ENCODE measurements around the gene LPCAT1. TPM values are rescaled to one million over a fixed set of nuclear protein-coding genes. Genes with fewer than 3 reads are reported as not detected.

The LPCAT1 gene
- total and polyA plus RNA-seq, 2 experiments from 2014 or later = 78.0 to 255 TPM

DNA sequence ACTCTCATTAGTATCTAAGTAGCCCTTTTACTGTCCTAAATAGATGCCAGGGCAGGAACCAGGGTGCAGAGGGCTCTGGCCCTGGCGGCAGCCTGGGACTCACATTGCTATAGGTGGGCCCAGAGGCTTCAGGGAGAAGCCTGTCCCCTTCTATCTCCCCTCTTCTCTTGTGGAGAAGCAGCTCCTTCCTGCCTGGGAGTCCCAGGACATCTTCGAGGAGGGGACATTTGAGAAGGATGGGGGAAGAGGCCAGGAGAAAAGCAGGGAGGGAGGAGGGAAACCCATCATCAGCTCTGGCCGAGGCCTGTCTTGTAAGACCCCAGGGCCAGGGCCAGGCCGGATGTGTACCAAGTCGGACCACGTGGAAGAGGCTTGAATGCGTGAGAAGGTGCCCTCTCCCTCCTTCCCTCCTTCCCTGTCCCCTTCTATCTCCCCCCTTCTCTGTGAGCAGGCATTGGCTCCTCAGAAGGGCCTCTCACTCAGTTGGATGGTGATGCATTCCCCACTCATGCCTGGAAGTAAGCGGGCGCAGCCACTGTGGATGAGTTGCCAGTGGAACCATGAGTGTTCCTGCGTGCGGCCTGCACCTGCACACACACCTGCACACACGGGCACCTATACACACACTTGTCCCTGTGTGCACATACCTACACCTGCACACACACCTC is 20.7 kb upstream of the LPCAT1 start (continued):
- TF ChIP-seq POLR2AphosphoS5 (IDR thresholded peaks at IDR 0.05; ENCODE audit: low read depth) (no peak), REST (IDR thresholded peaks at IDR 0.05; ENCODE audit: unreplicated experiment) (no peak)

DNA sequence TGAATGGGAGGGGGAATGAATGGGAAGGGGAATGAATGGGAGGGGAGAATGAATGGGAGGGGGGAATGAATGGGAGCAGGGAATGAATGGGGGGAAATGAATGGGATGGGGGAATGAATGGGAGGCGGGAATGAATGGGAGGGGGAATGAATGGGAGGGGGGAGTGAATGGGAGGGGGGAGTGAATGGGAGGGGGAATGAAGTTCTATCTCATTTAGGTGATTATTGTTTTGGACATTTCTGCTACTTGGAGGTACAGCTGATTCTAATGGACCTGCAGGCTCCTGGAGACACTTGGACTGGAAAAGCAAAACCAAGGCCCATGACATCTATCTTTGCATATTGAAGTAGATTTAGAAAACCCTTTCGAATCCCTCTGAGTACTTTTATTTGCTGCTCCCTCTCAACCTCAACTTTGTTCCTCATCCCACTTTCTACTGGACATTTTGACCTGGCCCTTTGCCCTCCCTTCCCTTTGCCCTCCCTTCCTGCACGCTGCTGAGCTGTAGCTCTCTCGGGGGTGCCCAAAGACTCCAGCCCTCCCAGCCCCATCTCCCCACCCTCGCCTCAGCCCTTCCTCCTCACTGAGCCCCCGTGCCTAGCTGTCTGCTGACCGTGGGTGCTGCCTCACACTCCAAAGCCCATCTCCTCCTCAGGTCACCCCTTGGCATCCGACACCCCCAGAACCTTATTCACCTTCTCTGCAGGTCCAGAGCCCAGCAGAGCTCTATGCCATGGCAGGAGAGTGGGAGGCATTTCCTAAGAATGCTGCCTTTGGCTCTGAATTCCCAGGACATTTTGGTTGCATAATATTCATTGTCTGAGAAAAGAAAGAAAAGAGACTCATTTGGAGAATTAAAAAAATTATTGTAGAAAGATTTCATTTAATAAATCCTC is 19.9 kb upstream of the LPCAT1 start:
- no peaks in the 10 kb centered on the region for H3K4me1 Mint-ChIP-seq
- Histone ChIP-seq H3K79me2 (replicated peaks; ENCODE audit: insufficient read depth) (no peaks in the 10 kb centered on the region), H2AFZ (no peak overlapping the region), H3K36me3 (ENCODE audit: insufficient read depth) (no peaks in the 10 kb centered on the region), H3K9me2 (ENCODE audit: insufficient read depth) (no peaks in the 10 kb centered on the region), H3K4me2 (no peak overlapping the region), H3K4me3 (no peak overlapping the region), H3F3A (replicated peaks; ENCODE audit: low read depth) (no peaks in the 10 kb centered on the region), H3K27ac (ENCODE audit: low read depth) (no peak overlapping the region), H3K27me3 (ENCODE audit: insufficient read depth) (no peaks in the 10 kb centered on the region), H3K4me1 (ENCODE audit: insufficient read depth) (no peaks in the 10 kb centered on the region), H4K20me1 (replicated peaks; ENCODE audit: insufficient read depth) (no peaks in the 10 kb centered on the region)
- DNase-seq (ENCODE audit: low spot score) = no peak
- H3K9me3 Mint-ChIP-seq = peaks cover 17% of the 10 kb centered on the region
- peaks cover 7% of the 10 kb centered on the region for H3K27me3 Mint-ChIP-seq (ENCODE audit: insufficient read depth, low read depth, poor library complexity)
- H3K4me3 Mint-ChIP-seq = no peak overlapping the region
- peaks cover 4% of the 10 kb centered on the region; the same call in 2 of the 3 replicates for H3K36me3 Mint-ChIP-seq (ENCODE audit: low read depth)
- no peak for ATAC-seq
- no peak overlapping the region for H3K27ac Mint-ChIP-seq
- no peak for TF ChIP-seq POLR2AphosphoS5 (IDR thresholded peaks at IDR 0.05; ENCODE audit: low read depth)
- no peak for TF ChIP-seq ZNF114 (CRISPR knock-in tag; IDR thresholded peaks at IDR 0.05)
- TF ChIP-seq JUNB (IDR thresholded peaks at IDR 0.05; ENCODE audit: unreplicated experiment) = no peak
- no peak for TF ChIP-seq CREB1 (CRISPR knock-in tag; IDR thresholded peaks at IDR 0.05; ENCODE audit: low read depth)
- no peak for TF ChIP-seq ZNF331 (CRISPR knock-in tag; IDR thresholded peaks at IDR 0.05; ENCODE audit: low read depth)
- TF ChIP-seq, protein P1, sequence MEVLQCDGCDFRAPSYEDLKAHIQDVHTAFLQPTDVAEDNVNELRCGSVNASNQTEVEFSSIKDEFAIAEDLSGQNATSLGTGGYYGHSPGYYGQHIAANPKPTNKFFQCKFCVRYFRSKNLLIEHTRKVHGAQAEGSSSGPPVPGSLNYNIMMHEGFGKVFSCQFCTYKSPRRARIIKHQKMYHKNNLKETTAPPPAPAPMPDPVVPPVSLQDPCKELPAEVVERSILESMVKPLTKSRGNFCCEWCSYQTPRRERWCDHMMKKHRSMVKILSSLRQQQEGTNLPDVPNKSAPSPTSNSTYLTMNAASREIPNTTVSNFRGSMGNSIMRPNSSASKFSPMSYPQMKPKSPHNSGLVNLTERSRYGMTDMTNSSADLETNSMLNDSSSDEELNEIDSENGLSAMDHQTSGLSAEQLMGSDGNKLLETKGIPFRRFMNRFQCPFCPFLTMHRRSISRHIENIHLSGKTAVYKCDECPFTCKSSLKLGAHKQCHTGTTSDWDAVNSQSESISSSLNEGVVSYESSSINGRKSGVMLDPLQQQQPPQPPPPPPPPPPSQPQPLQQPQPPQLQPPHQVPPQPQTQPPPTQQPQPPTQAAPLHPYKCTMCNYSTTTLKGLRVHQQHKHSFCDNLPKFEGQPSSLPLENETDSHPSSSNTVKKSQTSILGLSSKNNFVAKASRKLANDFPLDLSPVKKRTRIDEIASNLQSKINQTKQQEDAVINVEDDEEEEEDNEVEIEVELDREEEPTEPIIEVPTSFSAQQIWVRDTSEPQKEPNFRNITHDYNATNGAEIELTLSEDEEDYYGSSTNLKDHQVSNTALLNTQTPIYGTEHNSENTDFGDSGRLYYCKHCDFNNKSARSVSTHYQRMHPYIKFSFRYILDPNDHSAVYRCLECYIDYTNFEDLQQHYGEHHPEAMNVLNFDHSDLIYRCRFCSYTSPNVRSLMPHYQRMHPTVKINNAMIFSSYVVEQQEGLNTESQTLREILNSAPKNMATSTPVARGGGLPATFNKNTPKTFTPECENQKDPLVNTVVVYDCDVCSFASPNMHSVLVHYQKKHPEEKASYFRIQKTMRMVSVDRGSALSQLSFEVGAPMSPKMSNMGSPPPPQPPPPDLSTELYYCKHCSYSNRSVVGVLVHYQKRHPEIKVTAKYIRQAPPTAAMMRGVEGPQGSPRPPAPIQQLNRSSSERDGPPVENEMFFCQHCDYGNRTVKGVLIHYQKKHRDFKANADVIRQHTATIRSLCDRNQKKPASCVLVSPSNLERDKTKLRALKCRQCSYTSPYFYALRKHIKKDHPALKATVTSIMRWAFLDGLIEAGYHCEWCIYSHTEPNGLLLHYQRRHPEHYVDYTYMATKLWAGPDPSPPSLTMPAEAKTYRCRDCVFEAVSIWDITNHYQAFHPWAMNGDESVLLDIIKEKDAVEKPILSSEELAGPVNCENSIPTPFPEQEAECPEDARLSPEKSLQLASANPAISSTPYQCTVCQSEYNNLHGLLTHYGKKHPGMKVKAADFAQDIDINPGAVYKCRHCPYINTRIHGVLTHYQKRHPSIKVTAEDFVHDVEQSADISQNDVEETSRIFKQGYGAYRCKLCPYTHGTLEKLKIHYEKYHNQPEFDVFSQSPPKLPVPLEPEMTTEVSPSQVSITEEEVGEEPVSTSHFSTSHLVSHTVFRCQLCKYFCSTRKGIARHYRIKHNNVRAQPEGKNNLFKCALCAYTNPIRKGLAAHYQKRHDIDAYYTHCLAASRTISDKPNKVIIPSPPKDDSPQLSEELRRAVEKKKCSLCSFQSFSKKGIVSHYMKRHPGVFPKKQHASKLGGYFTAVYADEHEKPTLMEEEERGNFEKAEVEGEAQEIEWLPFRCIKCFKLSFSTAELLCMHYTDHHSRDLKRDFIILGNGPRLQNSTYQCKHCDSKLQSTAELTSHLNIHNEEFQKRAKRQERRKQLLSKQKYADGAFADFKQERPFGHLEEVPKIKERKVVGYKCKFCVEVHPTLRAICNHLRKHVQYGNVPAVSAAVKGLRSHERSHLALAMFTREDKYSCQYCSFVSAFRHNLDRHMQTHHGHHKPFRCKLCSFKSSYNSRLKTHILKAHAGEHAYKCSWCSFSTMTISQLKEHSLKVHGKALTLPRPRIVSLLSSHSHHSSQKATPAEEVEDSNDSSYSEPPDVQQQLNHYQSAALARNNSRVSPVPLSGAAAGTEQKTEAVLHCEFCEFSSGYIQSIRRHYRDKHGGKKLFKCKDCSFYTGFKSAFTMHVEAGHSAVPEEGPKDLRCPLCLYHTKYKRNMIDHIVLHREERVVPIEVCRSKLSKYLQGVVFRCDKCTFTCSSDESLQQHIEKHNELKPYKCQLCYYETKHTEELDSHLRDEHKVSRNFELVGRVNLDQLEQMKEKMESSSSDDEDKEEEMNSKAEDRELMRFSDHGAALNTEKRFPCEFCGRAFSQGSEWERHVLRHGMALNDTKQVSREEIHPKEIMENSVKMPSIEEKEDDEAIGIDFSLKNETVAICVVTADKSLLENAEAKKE (CRISPR knock-in tag; IDR thresholded peaks at IDR 0.05) = no peak
- no peak for TF ChIP-seq REST (IDR thresholded peaks at IDR 0.05; ENCODE audit: unreplicated experiment)

All from GM23338 (cell line).